Tibial nerve (tissue), 3 donors: ENCODE measurements around the gene RB1.

Source experiments
- CTCF ChIP-seq, 5 experiments: fragments of 200-600 bp in 3 of 5; fragments of 450-650 bp in 2 of 5; sonication (generic) in 3 of 5; IDR thresholded peaks; one replicate each; pipeline ENCODE4 v1.5.1; 2016 to 2019; ENCODE audit warnings: antibody characterized with exemption in 5 of 5, mild to moderate bottlenecking in 3 of 5, moderate library complexity in 2 of 5
- POLR2A ChIP-seq, 2 donors: fragments of 450-650 bp; IDR thresholded peaks; one replicate each; pipeline ENCODE4 v1.6.1; 2017; ENCODE audit warnings: antibody characterized with exemption in 2 of 2, mild to moderate bottlenecking in 2 of 2, moderate library complexity in 2 of 2

- TF ChIP-seq POLR2A (IDR thresholded peaks at IDR 0.05), result no peak
- TF ChIP-seq CTCF (IDR thresholded peaks at IDR 0.05), result no peak
Measured at GRCh38 chr13:48404952-48405351, 101.4 kb downstream of the RB1 start.
